ENCODE data around the gene SUFU.
A peak's percentile ranks its signal among the peaks of the same experiment; 100 is the strongest.

The SUFU gene

GRCh38 chr10:102457591-102458150, 46.1 kb upstream of the SUFU start:
- WGBS, 2 donors (ENCODE audit: extremely low coverage in 2 of 2, insufficient read length in 2 of 2, insufficient replicate concordance in 1 of 2), result no CpG with 5 or more reads among the region's 9 CpGs
- no peak overlapping the region for H3K9ac ChIP-seq (ENCODE audit: low read depth, low read length, poor library complexity)
- no peak overlapping the region for H4K8ac ChIP-seq (ENCODE audit: low read depth, low read length)
- no peak overlapping the region for H3K18ac ChIP-seq (ENCODE audit: low read length)
- no peak overlapping the region for H2BK12ac ChIP-seq (ENCODE audit: low read length)
- no peaks in the 10 kb centered on the region for H3K9me3 ChIP-seq (replicated peaks in 1 of 2; ENCODE audit: control insufficient read depth in 2 of 2, insufficient read depth in 1 of 2, low read depth in 1 of 2, low read length in 2 of 2)
- no peak overlapping the region for H2AK5ac ChIP-seq (ENCODE audit: low read depth, low read length)
- no peak overlapping the region for H2BK120ac ChIP-seq (ENCODE audit: low read depth, low read length)
- no peak overlapping the region for H3K4me3 ChIP-seq (ENCODE audit: low read length in 2 of 2)
- no peak for DNase-seq (ENCODE audit: low spot score)
- H3K27ac ChIP-seq (replicated peaks; ENCODE audit: low read length), result no peak overlapping the region
- no peak overlapping the region for H3K4me2 ChIP-seq (ENCODE audit: insufficient read depth, low read length, poor library complexity, severe bottlenecking)
- H3K79me1 ChIP-seq (ENCODE audit: low read depth, low read length), result no peaks in the 10 kb centered on the region
- H4K91ac ChIP-seq (ENCODE audit: low read depth, low read length, poor library complexity), result no peak overlapping the region
- H3K23ac ChIP-seq (ENCODE audit: low read depth, low read length, poor library complexity), result no peak overlapping the region
- H3K27me3 ChIP-seq (ENCODE audit: control insufficient read depth in 3 of 3, insufficient read depth in 3 of 3, low read depth in 1 of 3, low read length in 3 of 3), result peaks cover 0 to 13% (median 0%) of the 10 kb centered on the region in 3 experiments
- no peak overlapping the region for H2BK15ac ChIP-seq (ENCODE audit: low read length)
- peaks cover 0 to under 1% of the 10 kb centered on the region in 2 donors for H3K36me3 ChIP-seq (replicated peaks in 1 of 2; ENCODE audit: control insufficient read depth in 2 of 2, insufficient read depth in 2 of 2, low read length in 2 of 2)
- H3K4me1 ChIP-seq (ENCODE audit: control insufficient read depth in 2 of 2, insufficient read depth in 1 of 2, low read depth in 1 of 2, low read length in 2 of 2), result peaks cover 16% of the 10 kb centered on the region in 2 donors
- no peak overlapping the region for H2AFZ ChIP-seq (ENCODE audit: low read length)
- H3K4ac ChIP-seq (ENCODE audit: low read length), result no peak overlapping the region
- H2BK5ac ChIP-seq (ENCODE audit: low read length), result no peak overlapping the region
- H3K14ac ChIP-seq (ENCODE audit: low read length), result no peak overlapping the region

- Histone ChIP-seq H3K18ac (ENCODE audit: low read length) (no peak overlapping the region), H3K9me3 (replicated peaks in 1 of 2; ENCODE audit: control insufficient read depth in 2 of 2, insufficient read depth in 1 of 2, low read depth in 1 of 2, low read length in 2 of 2) (no peaks in the 10 kb centered on the region), H3K4ac (ENCODE audit: low read length) (no peak overlapping the region), H4K91ac (ENCODE audit: low read depth, low read length, poor library complexity) (no peak overlapping the region), H3K4me1 (ENCODE audit: control insufficient read depth in 2 of 2, insufficient read depth in 1 of 2, low read depth in 1 of 2, low read length in 2 of 2) (peaks cover 18 to 23% of the 10 kb centered on the region in 2 donors), H3K23ac (ENCODE audit: low read depth, low read length, poor library complexity) (no peak overlapping the region), H3K4me3 (ENCODE audit: low read length in 2 of 2) (no peak overlapping the region), H3K79me1 (ENCODE audit: low read depth, low read length) (peaks cover 1% of the 10 kb centered on the region), H3K27ac (replicated peaks; ENCODE audit: low read length) (no peak overlapping the region), H3K27me3 (ENCODE audit: control insufficient read depth in 3 of 3, insufficient read depth in 3 of 3, low read depth in 1 of 3, low read length in 3 of 3) (peaks cover 0 to 20% (median 0%) of the 10 kb centered on the region in 3 experiments), H4K8ac (ENCODE audit: low read depth, low read length) (no peak overlapping the region), H2AK5ac (ENCODE audit: low read depth, low read length) (no peak overlapping the region), H3K14ac (ENCODE audit: low read length) (no peak overlapping the region), H2BK15ac (ENCODE audit: low read length) (no peak overlapping the region), H2AFZ (ENCODE audit: low read length) (no peak overlapping the region), H3K9ac (ENCODE audit: low read depth, low read length, poor library complexity) (no peak overlapping the region), H3K36me3 (replicated peaks in 1 of 2; ENCODE audit: control insufficient read depth in 2 of 2, insufficient read depth in 2 of 2, low read length in 2 of 2) (no peaks in the 10 kb centered on the region), H2BK12ac (ENCODE audit: low read length) (no peak overlapping the region), H2BK5ac (ENCODE audit: low read length) (no peak overlapping the region), H2BK120ac (ENCODE audit: low read depth, low read length) (no peak overlapping the region), H3K4me2 (ENCODE audit: insufficient read depth, low read length, poor library complexity, severe bottlenecking) (no peak overlapping the region)
- no peak for DNase-seq (ENCODE audit: low spot score)
- no CpG with 5 or more reads among the region's 4 CpGs for WGBS, 2 donors (ENCODE audit: extremely low coverage in 2 of 2, insufficient read length in 2 of 2, insufficient replicate concordance in 1 of 2)
Observed at GRCh38 chr10:102458656-102459055, 45.1 kb upstream of the SUFU start.

GRCh38 chr10:102460836-102461186, 43.0 kb upstream of the SUFU start:
- peak overlapping the region; percentile 33 to 57 for H3K4me3 ChIP-seq (ENCODE audit: low read length in 2 of 2)
- no CpG with 5 or more reads among the region's 8 CpGs for WGBS, 2 donors (ENCODE audit: extremely low coverage in 2 of 2, insufficient read length in 2 of 2, insufficient replicate concordance in 1 of 2)

GRCh38 chr10:102461187-102462054, 42.4 kb upstream of the SUFU start:
- Histone ChIP-seq H2BK120ac (ENCODE audit: low read depth, low read length) (no peak overlapping the region), H4K91ac (ENCODE audit: low read depth, low read length, poor library complexity) (no peak overlapping the region), H3K27me3 (ENCODE audit: control insufficient read depth in 3 of 3, insufficient read depth in 3 of 3, low read depth in 1 of 3, low read length in 3 of 3) (peaks cover 0 to 20% (median 0%) of the 10 kb centered on the region in 3 experiments), H3K14ac (ENCODE audit: low read length) (no peak overlapping the region), H3K4me2 (ENCODE audit: insufficient read depth, low read length, poor library complexity, severe bottlenecking) (peak overlapping the region; percentile 87), H3K9ac (ENCODE audit: low read depth, low read length, poor library complexity) (no peak overlapping the region), H2AFZ (ENCODE audit: low read length) (peak overlapping the region; percentile 89), H4K8ac (ENCODE audit: low read depth, low read length) (no peak overlapping the region), H2BK12ac (ENCODE audit: low read length) (no peak overlapping the region), H3K4me1 (ENCODE audit: control insufficient read depth in 2 of 2, insufficient read depth in 1 of 2, low read depth in 1 of 2, low read length in 2 of 2) (peaks cover 13 to 23% of the 10 kb centered on the region in 2 donors), H3K4me3 (ENCODE audit: low read length in 2 of 2) (peak overlapping the region; percentile 57 to 71), H3K36me3 (replicated peaks in 1 of 2; ENCODE audit: control insufficient read depth in 2 of 2, insufficient read depth in 2 of 2, low read length in 2 of 2) (no peaks in the 10 kb centered on the region), H2BK5ac (ENCODE audit: low read length) (no peak overlapping the region), H2AK5ac (ENCODE audit: low read depth, low read length) (no peak overlapping the region), H3K79me1 (ENCODE audit: low read depth, low read length) (peaks cover 1% of the 10 kb centered on the region), H3K18ac (ENCODE audit: low read length) (peak overlapping the region; percentile 41), H2BK15ac (ENCODE audit: low read length) (no peak overlapping the region), H3K4ac (ENCODE audit: low read length) (no peak overlapping the region), H3K27ac (replicated peaks; ENCODE audit: low read length) (no peak overlapping the region), H3K9me3 (replicated peaks in 1 of 2; ENCODE audit: control insufficient read depth in 2 of 2, insufficient read depth in 1 of 2, low read depth in 1 of 2, low read length in 2 of 2) (no peaks in the 10 kb centered on the region), H3K23ac (ENCODE audit: low read depth, low read length, poor library complexity) (peak overlapping the region; percentile 35)
- WGBS, 2 donors (ENCODE audit: extremely low coverage in 2 of 2, insufficient read length in 2 of 2, insufficient replicate concordance in 1 of 2), result no CpG with 5 or more reads among the region's 54 CpGs
- peak; percentile 84 for DNase-seq (ENCODE audit: low spot score)

More at GRCh38 chr10:102460836-102461186, 43.0 kb upstream of the SUFU start:
- H4K8ac ChIP-seq (ENCODE audit: low read depth, low read length), result peak overlapping the region; percentile 5
- H3K4me2 ChIP-seq (ENCODE audit: insufficient read depth, low read length, poor library complexity, severe bottlenecking), result peak overlapping the region; percentile 49
- no peaks in the 10 kb centered on the region for H3K36me3 ChIP-seq (replicated peaks in 1 of 2; ENCODE audit: control insufficient read depth in 2 of 2, insufficient read depth in 2 of 2, low read length in 2 of 2)
- no peak overlapping the region for H3K14ac ChIP-seq (ENCODE audit: low read length)
- H2BK120ac ChIP-seq (ENCODE audit: low read depth, low read length), result no peak overlapping the region
- no peak overlapping the region for H2BK12ac ChIP-seq (ENCODE audit: low read length)
- H3K23ac ChIP-seq (ENCODE audit: low read depth, low read length, poor library complexity), result no peak overlapping the region
- H3K27me3 ChIP-seq (ENCODE audit: control insufficient read depth in 3 of 3, insufficient read depth in 3 of 3, low read depth in 1 of 3, low read length in 3 of 3), result peaks cover 0 to 20% (median 0%) of the 10 kb centered on the region in 3 experiments
- H2AFZ ChIP-seq (ENCODE audit: low read length), result peak overlapping the region; percentile 89
- no peak overlapping the region for H2BK15ac ChIP-seq (ENCODE audit: low read length)
- no peak overlapping the region for H3K9ac ChIP-seq (ENCODE audit: low read depth, low read length, poor library complexity)
- peak overlapping the region; percentile 31 for H3K18ac ChIP-seq (ENCODE audit: low read length)
- no peaks in the 10 kb centered on the region for H3K9me3 ChIP-seq (replicated peaks in 1 of 2; ENCODE audit: control insufficient read depth in 2 of 2, insufficient read depth in 1 of 2, low read depth in 1 of 2, low read length in 2 of 2)
- H2BK5ac ChIP-seq (ENCODE audit: low read length), result no peak overlapping the region
- peaks cover 1% of the 10 kb centered on the region for H3K79me1 ChIP-seq (ENCODE audit: low read depth, low read length)
- H4K91ac ChIP-seq (ENCODE audit: low read depth, low read length, poor library complexity), result no peak overlapping the region
- no peak for DNase-seq (ENCODE audit: low spot score)
- H3K4ac ChIP-seq (ENCODE audit: low read length), result no peak overlapping the region
- H2AK5ac ChIP-seq (ENCODE audit: low read depth, low read length), result no peak overlapping the region
- no peak overlapping the region for H3K27ac ChIP-seq (replicated peaks; ENCODE audit: low read length)
- H3K4me1 ChIP-seq (ENCODE audit: control insufficient read depth in 2 of 2, insufficient read depth in 1 of 2, low read depth in 1 of 2, low read length in 2 of 2), result peaks cover 13 to 23% of the 10 kb centered on the region in 2 donors
